Subcutaneous adipose tissue (tissue), 4 donors: ENCODE data around the gene EHBP1L1. TPM values are rescaled to one million over a fixed set of nuclear protein-coding genes. Genes with fewer than 3 reads are reported as not detected.

Experiments
- total RNA-seq, 4 donors: library from RNA; depleted of rRNA; stranded (reverse); fragments of >200 nt; gene quantifications; one replicate each; pipeline ENCODE4 v1.1.0, GENCODE V29; 2016
- TF ChIP-seq, protein P1 (sequence below): fragments of 450-650 bp; IDR thresholded peaks from one replicate; pipeline ENCODE4 v1.5.1; 2016; ENCODE audit warnings: low read depth, mild to moderate bottlenecking, control low read depth, antibody characterized with exemption, moderate library complexity

EHBP1L1 gene
- total RNA-seq, 4 donors from 2014 or later, result 27.1 to 79.5 (median 45.7) TPM

GRCh38 chr11:65578667-65579066 is 2.8 kb downstream of the EHBP1L1 start:
- TF ChIP-seq, protein P1, sequence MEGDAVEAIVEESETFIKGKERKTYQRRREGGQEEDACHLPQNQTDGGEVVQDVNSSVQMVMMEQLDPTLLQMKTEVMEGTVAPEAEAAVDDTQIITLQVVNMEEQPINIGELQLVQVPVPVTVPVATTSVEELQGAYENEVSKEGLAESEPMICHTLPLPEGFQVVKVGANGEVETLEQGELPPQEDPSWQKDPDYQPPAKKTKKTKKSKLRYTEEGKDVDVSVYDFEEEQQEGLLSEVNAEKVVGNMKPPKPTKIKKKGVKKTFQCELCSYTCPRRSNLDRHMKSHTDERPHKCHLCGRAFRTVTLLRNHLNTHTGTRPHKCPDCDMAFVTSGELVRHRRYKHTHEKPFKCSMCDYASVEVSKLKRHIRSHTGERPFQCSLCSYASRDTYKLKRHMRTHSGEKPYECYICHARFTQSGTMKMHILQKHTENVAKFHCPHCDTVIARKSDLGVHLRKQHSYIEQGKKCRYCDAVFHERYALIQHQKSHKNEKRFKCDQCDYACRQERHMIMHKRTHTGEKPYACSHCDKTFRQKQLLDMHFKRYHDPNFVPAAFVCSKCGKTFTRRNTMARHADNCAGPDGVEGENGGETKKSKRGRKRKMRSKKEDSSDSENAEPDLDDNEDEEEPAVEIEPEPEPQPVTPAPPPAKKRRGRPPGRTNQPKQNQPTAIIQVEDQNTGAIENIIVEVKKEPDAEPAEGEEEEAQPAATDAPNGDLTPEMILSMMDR, result no peak

DNA sequence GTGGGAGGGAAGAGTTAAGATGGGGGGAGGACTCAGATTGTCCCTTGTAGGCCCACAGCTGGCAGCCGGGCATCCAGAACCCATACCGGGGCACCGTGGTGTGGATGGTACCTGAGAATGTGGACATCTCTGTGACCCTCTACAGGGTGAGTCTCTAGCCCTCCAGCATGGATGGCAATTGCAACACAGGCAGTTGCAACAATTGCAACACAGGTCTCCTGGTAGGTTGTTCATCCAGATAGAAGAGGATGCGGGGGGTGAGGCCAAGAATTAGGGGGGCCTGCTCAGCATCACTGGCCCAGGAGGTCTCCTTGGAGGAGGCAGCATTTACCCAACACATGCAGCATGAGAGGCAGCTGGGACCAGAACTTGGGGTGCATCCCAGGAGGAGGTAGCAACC is 3.4 kb downstream of the EHBP1L1 start:
- TF ChIP-seq, protein P1, result no peak

- TF ChIP-seq, protein P1, result no peak
These were observed 4.3 kb downstream of the EHBP1L1 start for GRCh38 chr11:65580031-65580692.

DNA sequence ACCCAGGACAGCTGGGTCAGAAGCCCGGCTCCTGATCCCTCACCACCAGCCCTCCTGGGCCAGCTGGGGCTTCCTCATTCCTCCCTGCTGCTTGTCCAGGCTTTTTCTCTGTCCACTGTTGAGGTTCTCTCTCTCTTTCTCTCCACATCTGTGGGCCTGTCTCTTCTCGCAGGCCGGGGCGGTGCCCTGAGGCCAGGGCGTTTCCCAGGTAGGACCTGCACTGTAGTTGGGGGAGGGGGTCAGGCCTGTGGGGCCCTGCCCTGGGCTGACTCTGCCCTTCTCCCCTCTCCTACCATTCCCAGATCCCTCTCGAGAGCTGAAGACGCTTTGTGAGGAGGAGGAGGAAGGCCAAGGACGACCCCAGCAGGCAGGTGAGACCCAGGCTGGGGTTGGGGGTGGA is 4.9 kb downstream of the EHBP1L1 start:
- TF ChIP-seq, protein P1, result no peak

- TF ChIP-seq, protein P1, result no peak
These were observed 6.1 kb downstream of the EHBP1L1 start for GRCh38 chr11:65581928-65582327.

DNA sequence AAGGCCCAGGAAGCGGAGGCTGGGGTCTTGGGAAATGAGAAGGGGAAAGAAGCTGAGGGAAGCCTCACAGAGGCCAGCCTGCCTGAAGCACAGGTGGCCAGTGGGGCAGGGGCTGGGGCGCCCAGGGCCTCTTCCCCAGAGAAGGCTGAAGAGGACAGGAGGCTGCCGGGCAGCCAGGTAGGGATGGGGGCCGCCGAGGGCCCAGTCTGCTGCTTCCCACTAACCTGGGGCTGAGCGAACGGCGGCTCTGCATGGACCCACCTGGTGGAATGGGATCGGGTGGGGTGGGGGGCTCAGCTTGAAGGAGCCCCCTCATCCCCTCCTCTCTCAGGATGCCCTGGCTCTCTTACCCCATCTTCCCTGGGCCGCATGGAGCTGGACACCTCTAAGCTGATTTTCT is 7.7 kb downstream of the EHBP1L1 start:
- TF ChIP-seq, protein P1, result no peak

DNA sequence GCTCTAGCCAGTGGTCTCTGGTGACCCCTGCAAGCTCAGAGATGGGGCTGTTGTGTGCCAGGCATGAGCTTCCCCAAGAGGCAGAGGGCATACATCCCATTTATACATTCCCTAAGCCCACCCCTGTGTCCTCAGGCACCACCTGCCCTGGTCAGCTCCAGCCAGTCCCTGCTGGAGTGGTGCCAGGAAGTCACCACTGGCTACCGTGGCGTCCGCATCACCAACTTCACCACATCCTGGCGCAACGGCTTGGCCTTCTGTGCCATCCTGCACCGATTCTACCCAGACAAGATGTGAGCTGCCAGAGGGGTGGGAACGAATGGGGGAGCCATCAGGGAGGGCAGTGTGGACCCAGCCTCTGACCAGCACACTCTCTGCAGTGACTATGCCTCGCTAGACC is 8.3 kb downstream of the EHBP1L1 start:
- TF ChIP-seq, protein P1, result no peak
